GM19023 (cell line): ENCODE results near the gene HOXD12.

Source experiments
- ATAC-seq: cut with Tn5 transposase; IDR thresholded peaks from one replicate; pipeline ENCODE4 v1.9.1; 2021; ENCODE audit warnings: mild to moderate bottlenecking, moderate library complexity; ENCODE audit not compliant: unreplicated experiment

The HOXD12 gene

GRCh38 chr2:176092270-176093144 lies 7.1 kb upstream of the HOXD12 start, which contains the start of gene HOXD13:
Gene HOXD13, plus strand, starts transcription at chr2:176092721. Its CDS starts 170 bp downstream, at chr2:176092891.
- ATAC-seq, result no peak

- ATAC-seq, result no peak
Measured at GRCh38 chr2:176093145-176093897, 6.3 kb upstream of the HOXD12 start.

GRCh38 chr2:176093898-176094249 lies 5.7 kb upstream of the HOXD12 start:
- no peak for ATAC-seq

GRCh38 chr2:176094349-176094748 lies 5.2 kb upstream of the HOXD12 start:
- ATAC-seq, result no peak

GRCh38 chr2:176095421-176095820 lies 4.2 kb upstream of the HOXD12 start:
- no peak for ATAC-seq

- ATAC-seq, result no peak
Measured at GRCh38 chr2:176096243-176096985, 3.2 kb upstream of the HOXD12 start.

GRCh38 chr2:176096986-176097819 lies 2.4 kb upstream of the HOXD12 start:
- ATAC-seq, result peak; percentile 93

- ATAC-seq, result no peak
Measured at GRCh38 chr2:176097820-176098365, 1.7 kb upstream of the HOXD12 start.

- ATAC-seq, result no peak
Measured at GRCh38 chr2:176098366-176099158, 1.0 kb upstream of the HOXD12 start.

GRCh38 chr2:176099159-176099727 lies 352 bp upstream of the HOXD12 start:
- no peak for ATAC-seq

GRCh38 chr2:176100547-176101140 lies 1.0 kb downstream of the HOXD12 start:
- ATAC-seq, result no peak

- ATAC-seq, result no peak
Measured at GRCh38 chr2:176101216-176101830, 1.7 kb downstream of the HOXD12 start.

GRCh38 chr2:176101842-176102241 lies 2.2 kb downstream of the HOXD12 start:
- ATAC-seq, result no peak

GRCh38 chr2:176102309-176102866 lies 2.8 kb downstream of the HOXD12 start:
- ATAC-seq, result no peak

- no peak for ATAC-seq
Measured at GRCh38 chr2:176103194-176103593, 3.6 kb downstream of the HOXD12 start.

- no peak for ATAC-seq
Measured at GRCh38 chr2:176103742-176104315, 4.2 kb downstream of the HOXD12 start.

GRCh38 chr2:176104316-176105077 lies 4.9 kb downstream of the HOXD12 start:
- no peak for ATAC-seq
